Activated CD4-positive, alpha-beta T cell treated with anti-CD3 and anti-CD28 coated beads, Interleukin-2, amount 50 U/mL, for 4 hours (primary cell): ENCODE data around the gene FUT8.
"Not testable (repeated sequence)": the region's sequence is repeated elsewhere in the genome, so short reads cannot be mapped to it uniquely, and the experiment has no call there.

Experiments
- DNase-seq, 2 experiments: peaks; one replicate each; pipeline ENCODE4 v3.0.0-alpha.2; 2020

The FUT8 gene

DNA sequence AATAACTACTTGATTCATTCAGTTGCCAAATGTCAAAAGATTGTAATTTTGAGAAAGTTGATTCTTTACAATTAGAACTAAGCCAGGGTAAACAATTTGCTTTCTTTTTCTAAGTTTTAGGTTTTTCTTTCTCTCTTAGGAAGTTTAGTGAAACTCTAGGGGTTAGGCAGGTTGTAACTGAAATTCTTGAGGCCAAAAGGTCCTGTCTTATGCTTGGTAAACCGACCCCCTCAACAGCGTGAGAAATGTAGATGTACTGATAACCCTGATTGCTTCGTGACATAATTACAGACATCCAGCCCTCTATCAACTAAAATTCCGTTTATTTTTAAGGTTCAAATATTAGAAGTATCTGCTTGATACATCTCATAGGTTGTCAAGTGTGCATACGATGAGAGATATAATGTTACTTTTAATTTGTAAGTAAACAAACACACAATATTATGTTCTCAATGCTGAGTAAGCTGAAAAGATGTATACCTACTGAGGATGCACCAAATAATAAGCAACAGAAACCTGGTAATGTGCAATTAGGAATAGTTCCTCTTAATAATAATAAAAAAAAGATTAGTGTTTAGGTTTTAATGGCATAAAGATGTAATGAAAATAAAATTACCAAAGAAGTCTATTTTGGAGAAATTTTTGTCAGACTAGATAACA is 7.2 kb downstream of the FUT8 start:
- no peak for DNase-seq

DNA sequence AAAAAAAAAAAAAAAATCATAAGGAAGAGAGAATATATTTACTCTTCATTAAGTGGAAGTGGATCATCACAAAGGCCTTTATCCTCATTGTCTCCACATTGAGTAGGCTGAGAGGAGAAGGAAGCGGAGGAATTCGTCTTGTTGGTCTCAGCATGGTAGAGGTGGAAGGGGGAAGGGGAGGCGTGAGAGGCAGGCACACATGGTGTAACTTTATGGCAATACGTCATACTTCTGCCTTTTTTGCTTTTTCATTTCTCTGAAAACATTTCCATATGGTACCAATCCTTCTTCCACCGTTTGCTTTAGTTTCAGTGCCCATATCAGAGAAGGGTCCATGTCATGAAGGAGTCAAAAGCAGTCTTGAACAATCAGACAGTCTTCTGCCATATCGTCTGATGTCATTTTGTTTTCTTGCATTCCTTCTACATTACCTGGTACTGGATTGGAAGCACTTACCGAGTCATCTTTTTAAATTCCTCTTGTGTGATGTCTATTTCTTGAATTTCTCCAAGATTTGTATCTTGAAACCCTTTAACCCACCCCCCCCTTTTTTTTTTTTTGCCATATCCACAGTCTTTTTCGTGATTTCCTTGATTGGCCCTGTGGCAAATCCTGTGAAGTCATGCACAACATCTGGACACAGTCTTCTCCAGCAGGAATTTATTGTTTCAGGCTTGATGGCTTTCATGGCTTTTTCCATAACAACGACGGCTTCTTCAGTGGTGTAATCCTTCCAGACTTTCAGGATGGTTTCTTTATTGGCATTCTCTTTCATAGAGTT is 8.9 kb downstream of the FUT8 start:
- DNase-seq = no peak

DNA sequence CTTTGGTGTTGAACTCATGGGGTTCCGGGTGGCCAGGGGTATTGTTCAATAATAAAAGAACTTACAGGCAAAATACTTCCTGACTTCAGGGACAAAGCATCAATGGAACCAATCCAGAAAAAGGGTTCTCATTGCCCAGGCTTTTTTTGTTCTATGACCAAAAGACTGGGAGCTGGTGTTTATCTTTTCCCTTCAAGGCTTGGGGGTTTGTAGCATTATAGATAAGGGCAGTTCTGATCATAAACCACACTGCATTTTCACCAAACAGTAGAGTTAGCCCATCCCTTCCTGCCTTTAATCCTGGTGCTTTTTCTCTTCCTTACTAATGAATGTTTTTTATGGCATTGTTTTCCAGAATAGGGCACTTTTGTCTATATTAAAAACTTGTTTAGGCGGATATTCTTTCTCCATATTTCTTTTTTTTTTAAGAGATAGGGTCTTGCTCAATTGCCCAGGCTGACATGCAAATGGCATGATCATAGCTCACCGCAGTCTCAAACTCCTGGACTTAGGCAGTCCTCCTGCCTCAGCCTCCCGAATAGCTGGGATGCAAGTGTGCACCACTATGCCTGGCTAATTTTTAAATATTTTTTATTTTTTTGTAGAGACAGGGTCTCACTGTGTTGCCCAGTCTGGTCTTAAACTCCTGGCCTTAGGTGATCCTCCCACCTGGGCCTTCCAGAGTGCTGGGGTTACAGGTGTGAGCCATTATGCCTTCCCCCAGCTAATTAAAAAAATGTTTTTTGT is 9.7 kb downstream of the FUT8 start:
- no peak for DNase-seq

DNA sequence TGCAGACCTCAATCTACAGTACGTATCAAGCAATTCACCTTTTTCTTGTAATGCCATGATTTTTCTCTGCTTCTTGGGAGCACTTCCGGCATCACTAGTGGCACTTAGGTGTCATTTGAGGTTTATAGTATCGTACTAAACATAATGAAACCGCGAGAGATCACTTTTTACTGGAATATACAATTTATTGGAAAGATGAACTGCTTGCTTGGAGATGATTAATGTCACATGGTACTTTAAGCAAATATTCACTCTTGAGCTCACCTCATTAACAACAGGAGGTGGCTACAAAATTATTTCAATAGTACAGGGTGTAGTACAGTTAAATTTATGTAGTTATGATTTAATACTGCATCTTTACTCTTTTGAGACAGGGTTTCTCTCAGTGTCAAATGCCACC is 11.5 kb downstream of the FUT8 start:
- DNase-seq = no peak

DNA sequence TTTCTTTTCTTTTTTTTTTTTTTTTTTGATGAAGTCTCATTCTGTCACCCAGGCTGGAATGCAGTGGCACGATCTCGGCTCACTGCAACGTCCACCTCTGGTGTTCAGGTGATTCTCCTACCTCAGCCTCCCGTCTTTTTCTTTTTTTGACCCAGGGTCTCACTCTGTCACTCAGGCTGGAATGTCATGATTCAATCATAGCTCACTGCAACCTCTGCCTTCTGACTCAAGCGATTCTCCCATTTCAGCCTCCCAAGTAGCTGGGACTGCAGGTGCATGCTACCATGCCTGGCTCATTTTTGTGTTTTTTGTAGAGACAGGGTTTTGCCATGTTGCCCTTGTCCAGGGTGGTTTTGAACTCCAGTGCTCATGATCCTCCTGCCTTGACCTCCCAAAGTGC is 12.0 kb downstream of the FUT8 start:
- DNase-seq = no peak

- no peak for DNase-seq
These were observed 13.4 kb downstream of the FUT8 start for GRCh38 chr14:65425885-65426284.

- DNase-seq = not testable (repeated sequence)
These were observed 14.4 kb downstream of the FUT8 start for GRCh38 chr14:65426902-65427301.

GRCh38 chr14:65428691-65429090 is 16.2 kb downstream of the FUT8 start:
- no peak for DNase-seq

- no peak for DNase-seq
These were observed 17.2 kb downstream of the FUT8 start for GRCh38 chr14:65429757-65430156.

- no peak for DNase-seq
These were observed 18.7 kb downstream of the FUT8 start for GRCh38 chr14:65431245-65431644.

- DNase-seq = no peak
These were observed 19.4 kb downstream of the FUT8 start for GRCh38 chr14:65431951-65432350.

DNA sequence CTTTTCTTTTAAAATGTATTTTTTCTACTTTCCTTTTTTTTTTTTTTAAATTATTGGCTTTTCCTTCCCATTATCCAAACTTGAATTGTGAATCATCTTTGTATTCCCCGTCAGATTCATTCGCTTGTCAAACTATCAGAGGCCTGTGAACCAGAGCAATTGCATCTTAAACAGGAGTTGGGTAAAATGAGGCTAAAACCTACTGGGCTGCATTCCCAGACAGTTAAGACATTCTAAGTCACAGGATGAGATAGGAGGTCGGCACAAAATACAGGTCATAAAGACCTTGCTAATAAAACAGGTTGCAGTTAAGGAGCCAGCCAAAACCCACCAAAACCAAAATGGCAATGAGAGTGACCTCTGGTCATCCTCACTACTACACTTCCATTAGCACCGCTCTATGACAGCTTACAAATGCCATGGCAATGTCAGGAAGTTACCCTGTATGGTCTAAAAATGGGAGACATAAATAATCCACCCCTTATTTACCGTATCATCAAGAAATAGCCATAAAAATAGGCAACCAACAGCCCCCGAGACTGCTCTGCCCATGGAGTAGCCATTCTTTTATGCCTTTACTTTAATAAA is 19.9 kb downstream of the FUT8 start:
- DNase-seq = no peak

GRCh38 chr14:65433157-65433556 is 20.6 kb downstream of the FUT8 start:
- DNase-seq = no peak

GRCh38 chr14:65433646-65434045 is 21.1 kb downstream of the FUT8 start:
- no peak for DNase-seq

GRCh38 chr14:65434216-65434850 is 21.8 kb downstream of the FUT8 start:
- DNase-seq = no peak

DNA sequence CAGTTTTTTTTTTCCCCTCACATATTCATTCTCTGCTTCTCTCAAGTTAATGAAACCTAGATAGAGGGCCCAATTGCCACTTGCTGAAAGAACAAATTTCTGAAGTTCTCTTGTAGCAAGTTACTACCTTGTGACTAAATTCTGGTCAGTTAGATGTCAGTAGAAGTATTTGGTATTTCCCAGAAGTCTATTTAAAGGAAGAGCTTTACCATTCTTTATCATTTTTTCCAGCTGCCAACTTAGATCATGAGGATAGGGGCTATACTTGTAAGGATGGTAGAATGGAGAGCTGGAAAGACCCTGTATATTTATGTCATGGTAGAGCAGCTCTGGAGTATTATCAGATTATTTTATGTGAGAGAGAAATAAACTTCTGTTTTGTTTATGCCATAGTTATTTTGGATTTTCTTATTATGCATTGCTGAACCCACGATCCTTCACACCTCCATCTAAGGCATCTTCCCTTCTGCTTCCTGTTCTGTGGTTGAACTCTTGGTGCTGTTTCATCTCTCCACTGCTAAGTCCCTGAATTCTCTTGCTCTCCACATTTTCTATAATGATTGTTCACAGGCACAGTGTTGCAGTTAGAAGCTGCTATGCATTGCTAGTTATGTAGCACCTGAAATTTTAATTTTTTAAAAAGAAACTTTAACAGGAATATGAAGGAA is 25.9 kb downstream of the FUT8 start:
- no peak for DNase-seq

DNA sequence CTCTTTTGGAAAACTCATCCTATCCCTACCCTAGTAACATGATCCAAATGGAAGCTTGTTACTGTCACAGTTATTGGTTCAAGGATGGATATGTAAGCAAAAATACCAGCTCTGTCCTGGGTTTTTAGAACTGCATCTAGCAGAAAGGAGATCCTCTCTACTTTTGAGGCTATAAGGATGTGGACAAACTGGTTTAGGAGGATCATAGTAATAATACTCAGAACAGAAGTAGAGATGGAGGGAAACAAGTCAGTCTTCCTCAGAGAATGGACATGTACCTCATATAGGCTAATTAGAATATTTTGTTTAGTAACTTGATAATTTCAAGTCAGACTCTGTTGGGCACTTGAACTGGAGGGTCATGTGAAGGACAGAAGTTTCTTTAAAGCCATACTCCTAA is 26.6 kb downstream of the FUT8 start:
- DNase-seq = no peak

- DNase-seq = no peak
These were observed 27.7 kb downstream of the FUT8 start for GRCh38 chr14:65440230-65440629.

GRCh38 chr14:65444230-65444629 is 31.7 kb downstream of the FUT8 start:
- DNase-seq = no peak

- no peak for DNase-seq
These were observed 33.6 kb downstream of the FUT8 start for GRCh38 chr14:65446159-65446558.

DNA sequence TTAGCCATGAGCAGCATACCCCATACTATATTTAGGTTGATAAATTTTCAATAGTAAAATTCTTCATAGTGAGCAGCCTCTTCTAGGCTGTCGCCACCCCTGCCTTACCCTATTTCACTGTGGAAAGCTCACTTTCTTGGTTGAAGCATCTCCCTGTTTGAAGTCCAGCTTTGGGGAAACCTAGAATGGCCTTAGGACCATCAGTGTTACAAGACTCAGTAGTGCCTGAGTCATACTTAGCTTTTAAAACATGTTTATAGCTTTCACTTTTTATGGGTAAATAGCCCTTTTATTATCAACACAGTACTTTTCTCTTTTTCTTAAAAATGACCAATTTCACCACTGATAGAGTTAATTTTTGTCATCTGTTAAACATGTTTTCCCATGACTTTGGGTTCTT is 37.1 kb downstream of the FUT8 start:
- DNase-seq = no peak

- DNase-seq = no peak
These were observed 41.4 kb downstream of the FUT8 start for GRCh38 chr14:65453807-65454480.
